LoVo (cell line): ENCODE data around the gene RPE.

Source experiments
- DNase-seq: peaks from one replicate; pipeline ENCODE4 v3.0.0-alpha.2; 2016; ENCODE audit warnings: low spot score

RPE gene

DNA sequence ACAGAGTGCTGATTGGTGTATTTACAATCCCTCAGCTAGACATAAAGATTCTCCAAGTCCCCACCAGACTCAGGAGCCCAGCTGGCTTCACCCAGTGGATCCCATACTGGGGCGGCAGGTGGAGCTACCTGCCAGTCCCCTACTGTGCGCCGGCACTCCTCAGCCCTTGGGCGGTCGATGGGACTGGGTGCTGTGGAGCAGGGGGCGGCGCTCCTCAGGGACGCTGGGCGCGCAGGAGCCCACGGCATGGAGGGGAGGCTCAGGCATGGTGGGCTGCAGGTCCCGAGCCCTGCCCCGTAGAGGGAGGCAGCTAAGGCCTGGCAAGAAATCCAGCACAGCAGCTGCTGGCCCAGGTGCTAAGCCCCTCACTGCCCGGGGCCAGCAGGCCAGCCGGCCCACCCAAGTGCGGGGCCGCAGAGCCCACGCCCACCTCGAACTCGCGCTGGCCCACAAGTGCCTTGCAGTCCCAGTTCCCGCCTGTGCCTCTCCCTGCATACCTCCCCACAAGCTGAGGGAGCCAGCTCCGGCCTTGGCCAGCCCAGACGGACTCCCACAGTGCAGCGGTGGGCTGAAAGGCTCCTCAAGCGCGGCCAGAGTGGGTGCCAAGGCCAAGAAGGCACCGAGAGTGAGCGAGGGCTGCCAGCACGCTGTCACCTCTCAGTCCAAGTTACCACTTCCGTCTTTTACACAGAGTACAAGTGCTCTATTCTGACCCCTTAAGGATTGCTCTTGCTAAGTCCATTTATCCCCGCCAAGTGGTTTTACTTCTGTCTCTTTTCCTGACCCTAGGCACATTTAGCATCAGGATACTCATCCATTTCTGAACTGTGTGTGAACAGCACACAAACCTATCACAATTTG lies 1.7 kb upstream of the RPE start:
- no peak for DNase-seq

DNA sequence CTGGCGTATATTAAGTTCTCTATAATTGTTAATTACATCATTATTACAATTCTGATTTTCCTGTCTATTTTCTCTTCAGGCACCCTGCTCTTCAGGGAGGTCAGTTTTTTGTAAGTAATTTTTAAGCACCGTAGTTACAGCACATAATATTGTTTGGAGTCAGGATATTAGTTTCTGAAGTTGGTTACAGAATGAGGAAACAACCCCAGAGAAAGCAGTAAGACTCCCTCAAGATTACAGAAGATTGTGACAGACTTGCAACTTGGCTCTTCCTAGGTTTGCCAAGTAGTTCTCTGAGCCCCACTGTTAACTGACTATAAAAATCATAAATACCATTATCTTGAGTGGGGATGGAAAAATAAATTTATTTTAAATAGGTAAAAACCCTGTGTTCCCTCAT lies 921 bp downstream of the RPE start:
- no peak for DNase-seq

DNA sequence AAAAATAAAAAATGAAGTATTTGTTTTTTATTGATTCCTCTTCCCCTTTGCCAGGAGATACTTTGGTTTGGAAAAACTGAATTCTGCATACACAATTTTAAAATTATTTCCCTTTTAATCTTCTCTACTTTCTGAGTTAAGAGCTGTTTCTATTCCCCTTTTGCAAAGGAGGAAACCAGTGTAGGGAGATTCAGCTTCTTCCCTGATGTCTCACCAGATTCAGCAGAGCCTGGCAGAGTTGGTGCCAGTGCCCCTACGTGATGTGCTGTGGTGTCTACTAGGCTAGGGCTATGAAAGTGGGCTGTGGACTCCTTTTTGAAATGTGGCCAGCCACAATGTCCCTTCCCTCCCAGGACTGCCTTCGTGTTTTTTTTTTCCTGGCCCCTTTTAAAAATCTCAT lies 2.4 kb downstream of the RPE start:
- DNase-seq = no peak

DNA sequence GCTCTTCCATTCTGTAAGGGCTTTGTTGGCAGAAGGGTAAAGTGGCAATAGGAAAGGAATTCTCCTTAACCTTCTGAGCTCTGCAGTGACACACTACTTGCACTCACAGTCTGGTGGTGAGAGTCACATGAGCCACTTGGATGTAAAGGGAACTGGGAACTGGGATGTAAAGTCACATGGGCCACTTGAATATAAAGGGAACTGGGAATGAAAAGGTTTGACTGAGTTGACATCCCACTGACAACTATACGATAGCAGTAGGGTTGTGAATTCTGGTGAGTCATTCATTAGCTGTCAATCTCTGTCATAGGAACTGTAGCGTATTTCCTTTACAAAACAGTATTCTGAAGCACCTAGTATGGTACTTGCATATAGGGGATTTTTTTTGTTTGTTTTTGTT lies 5.5 kb downstream of the RPE start:
- DNase-seq = no peak

DNA sequence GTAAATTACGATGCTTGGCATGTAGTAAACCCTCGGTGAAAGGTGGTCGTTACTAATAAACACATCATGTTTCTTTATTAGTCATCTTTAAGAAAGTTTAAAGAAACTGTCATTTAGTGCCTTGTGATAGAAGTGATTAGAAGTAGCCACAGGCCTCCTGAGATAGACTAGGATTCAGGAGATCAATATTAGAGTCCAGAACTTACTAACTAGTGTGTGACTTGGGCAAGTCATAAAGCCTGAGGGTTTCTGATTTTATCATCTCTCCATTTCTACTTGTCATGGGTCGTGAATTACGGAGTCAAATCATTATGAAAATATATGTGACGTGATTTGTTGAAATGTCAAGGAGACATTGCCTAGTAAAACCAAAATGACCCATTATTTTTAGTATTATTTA lies 6.7 kb downstream of the RPE start:
- DNase-seq = no peak

DNA sequence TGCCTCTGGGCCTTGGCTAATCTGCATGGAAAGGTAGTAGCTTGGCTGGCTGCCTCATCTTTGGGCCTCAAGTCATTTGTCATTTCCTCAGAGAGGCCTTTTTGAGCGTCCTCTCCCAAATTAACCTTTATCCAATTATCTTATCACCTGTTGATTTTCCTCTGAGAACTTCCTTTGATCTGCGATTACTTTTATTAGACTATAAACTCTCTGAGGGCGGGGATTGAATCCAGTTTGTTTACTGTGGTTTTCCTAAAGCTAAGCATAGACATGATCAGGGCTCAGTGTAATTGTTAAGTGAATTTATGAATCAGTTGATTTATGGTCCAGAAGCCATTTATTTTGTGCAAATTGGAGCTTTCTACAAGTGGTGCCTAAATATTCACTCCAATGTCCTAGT lies 7.5 kb downstream of the RPE start:
- DNase-seq = peak; percentile 4

DNA sequence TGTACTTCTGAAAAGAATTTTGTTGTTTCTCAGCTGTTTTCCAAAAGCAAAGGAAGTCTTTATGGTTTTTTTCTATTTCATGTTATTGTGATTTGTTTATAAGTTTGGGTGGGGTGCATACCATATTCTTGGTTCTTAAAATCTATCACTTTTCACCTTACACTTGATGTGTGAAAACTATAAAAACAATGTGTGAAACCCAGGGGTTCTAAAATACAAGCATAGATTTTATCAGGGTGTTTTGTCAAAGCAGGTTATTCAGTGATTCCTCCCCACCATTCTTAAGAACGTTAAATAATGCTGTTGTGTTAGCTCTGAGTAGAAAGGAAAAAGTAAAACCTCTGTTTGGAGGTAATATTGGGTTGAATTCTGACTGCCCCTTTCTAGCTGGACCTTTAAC lies 17.7 kb downstream of the RPE start:
- no peak for DNase-seq

DNA sequence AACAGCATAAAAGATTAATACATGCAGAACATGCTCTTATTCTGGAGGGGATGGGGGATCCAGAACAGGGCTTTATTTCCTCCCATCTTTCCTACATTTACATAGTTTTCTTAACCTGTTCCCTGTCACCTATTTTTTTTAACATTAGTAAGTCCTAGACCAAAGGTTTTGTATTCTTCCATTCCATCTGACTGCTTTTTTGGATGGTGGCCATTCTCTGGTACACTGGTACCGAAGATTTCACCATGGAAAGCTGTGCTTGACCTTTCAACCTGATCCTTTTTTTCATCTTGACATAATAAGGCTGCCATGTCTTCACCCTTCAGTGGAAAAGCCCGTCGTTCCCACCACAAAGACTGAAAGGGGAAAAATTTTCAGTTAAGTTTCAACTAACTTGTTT lies 20.4 kb downstream of the RPE start:
- DNase-seq = no peak

DNA sequence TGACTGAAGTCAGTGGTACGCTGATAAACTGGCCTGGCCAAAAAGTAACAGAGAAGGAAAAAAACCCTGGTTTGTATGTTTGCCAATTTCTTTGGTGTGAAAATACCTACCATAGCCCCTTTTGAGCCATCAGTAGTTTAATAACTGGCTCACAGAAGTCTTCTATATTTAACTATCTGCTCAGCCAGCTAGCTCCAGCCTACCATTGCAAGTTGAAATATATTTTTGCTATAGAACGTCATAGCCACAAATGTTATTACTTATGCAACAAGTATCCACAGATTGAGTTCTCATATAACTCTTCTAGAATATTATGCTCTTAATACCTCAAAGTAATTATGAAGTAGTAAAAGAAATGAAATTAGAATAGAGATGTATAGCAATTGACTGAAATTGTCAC lies 25.2 kb downstream of the RPE start:
- DNase-seq = no peak

DNA sequence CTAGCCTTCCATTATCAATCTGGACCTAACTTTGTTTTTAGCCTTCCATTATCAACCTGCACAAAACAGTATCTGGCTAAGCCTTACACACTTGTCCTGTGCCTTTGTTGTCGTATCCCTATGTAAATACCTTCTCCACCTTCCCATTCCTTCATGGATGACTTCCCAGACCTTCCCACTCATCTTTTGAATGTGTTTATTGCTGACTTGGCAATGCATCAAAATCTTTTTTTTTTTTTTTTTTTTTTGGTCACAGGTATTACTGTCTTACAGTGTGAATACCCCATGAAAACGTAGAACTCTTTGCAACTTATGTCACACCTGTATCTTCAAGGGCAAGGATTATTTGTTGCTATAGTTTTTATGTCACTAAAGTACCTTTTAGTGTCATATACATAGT lies 25.7 kb downstream of the RPE start:
- DNase-seq = no peak

DNA sequence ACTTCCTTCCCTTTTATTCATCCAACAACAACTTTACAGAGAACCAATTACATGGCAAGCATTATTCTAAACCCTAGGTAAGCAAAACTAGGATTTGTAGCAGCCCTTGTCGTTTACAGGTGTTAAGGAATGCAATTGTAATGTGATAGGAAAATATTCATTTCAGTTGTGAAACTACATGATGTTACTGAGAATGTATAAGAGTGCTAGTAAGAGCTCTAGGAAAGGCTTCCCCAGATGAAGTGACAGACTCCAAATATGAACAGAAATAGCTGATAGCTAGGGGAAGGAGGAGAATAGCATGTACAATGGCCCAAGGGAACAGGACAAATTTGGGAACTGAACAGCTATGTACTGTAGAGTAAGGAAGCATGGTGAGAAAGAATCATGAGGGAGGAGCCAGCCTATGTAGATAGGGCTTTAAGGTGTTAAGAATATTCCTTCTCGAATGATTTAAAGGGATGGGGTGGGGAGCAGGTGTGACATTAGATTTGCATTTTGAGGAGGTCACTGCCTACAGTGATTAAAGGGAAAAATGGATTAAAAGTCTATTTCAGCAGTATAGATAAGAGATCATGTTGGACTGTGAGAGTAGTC lies 31.7 kb downstream of the RPE start:
- DNase-seq = no peak

DNA sequence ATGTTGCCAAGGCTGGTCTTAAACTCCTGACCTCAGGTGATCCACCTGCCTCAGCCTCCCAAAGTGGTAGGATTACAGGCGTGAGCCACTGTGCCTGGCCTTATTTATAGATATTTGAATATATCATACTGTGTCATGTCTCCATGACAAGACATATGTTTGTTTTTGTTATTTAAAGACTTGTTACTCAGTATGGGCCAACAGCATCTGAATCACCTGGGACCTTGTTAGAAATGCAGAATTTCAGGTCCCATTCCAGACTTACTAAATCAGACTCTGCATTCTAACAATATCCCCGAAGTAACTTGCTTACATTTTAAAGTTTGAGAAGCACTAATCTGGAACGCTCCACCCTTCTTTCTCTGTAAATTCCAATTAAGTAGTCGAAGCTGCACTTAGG lies 33.2 kb downstream of the RPE start:
- DNase-seq = no peak

DNA sequence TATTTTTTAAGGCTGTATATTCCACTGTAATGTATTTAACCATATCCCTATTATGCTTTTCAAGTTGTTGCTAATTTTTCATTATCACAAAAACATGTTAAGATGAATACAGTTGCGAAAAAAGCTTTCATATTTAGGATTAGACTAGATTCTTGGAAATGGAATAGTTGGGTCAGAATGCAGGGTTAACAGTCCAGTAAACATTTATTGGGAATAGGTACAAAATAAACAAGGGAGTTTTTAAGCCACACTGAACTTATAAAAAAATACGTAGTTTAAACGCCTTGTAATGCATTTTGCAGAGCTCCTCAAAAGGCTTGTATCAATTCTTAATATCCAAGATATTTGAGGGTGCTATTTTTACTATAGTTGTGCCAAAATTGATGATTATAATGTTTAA lies 35.6 kb downstream of the RPE start:
- no peak for DNase-seq

DNA sequence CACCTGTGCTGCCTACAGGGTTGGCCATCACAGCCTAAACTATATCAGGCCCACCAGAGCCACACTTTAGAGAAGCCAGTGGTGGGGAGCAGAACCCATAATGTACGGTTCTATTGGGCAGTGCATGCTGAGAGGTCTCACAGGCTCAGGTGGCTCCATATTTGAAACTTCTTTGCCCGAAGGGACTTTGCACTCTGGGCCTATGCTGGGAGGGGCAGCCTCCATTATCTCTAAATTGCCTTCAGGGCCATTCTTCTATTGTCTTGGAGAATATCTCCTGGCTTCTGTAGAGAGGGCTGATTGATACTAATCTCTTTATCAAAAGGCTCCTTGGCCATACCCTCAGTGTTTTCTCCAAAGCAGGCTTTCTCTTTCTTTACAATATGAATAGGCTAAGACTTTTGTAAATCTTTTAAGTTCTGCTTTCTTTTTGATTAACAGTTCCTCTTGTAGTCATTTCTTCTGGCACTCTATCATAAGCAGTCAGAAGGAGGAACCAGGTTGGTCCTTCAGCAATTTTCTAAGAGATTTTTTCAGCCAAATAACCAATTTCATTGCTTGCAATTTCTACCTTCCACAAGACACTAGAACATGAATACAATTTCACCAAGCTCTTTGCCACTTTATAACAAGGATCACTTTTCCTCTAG lies 44.5 kb downstream of the RPE start:
- DNase-seq = no peak

DNA sequence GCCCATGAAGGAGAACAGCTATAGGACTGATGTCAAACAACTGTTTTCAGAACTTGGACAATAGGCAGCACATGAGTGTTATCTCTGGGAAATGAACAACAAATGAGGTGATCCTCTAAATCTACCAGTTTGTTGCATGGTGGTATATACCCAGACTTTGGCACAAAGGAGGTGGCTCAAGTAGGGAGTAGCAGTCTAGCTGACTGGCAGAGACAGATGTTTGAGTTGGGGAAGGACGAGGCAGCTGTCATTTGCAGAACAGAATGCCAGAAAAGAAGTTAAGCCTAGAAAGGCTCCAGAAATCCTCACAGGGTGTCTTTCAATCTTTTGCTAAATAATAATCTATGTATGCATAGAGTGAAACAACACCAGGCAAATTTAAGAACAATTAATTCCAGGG lies 47.4 kb downstream of the RPE start:
- no peak for DNase-seq

DNA sequence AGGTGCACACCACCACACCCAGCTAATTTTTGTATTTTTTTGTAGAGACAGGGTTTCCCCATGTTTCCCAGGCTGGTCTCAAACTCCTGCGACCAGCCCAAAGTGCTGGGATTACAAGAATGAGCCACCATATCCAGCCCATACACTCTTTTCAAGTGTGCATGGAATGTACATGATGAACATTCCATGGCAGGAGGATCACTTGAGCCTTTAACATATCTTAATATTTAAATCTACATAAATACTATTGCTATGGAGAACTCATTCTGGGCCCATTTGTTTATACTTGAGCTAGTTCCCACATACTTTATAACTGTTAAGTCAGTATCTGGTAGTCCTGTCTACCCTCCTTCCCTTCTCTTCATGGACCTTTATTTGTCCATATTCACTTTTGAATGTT lies 48.4 kb downstream of the RPE start:
- DNase-seq = no peak

DNA sequence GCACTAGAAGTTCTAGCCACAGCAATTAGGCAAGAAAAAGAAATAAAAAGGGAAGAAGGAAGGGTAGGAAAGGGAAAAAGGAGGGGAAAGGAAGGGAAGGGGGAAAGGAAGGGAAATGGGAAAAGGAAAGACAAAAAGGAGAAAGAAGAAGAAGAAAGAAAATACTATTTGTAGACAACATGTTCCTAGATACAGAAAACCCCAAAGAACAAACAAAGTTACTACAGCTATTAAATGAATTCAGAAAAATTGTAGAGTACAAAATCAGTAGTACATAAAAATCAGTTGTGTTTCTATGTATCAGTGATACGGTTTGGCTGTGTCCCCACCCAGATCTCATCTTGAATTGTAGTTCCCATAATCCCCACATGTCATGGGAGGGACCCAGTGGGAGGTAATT lies 52.3 kb downstream of the RPE start:
- no peak for DNase-seq

DNA sequence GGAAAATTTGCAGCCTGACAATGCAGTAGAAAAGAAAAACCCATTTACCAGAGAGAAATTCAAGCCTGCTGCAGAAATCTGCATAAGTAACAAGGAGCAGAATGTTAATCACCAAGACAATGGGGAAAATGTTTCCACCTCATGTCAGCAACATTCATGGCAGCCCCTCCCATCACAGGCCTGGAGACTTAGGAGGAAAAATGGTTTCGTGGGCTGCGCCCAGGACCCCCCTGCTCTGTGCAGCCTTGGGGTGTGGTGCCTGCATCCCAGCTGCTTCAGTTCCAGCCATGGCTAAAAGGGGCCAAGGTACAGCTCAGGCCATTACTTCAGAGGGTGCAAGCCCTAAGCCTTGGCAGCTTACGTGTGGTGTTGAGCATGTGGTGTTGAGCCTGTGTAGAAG lies 53.4 kb downstream of the RPE start:
- DNase-seq = no peak

DNA sequence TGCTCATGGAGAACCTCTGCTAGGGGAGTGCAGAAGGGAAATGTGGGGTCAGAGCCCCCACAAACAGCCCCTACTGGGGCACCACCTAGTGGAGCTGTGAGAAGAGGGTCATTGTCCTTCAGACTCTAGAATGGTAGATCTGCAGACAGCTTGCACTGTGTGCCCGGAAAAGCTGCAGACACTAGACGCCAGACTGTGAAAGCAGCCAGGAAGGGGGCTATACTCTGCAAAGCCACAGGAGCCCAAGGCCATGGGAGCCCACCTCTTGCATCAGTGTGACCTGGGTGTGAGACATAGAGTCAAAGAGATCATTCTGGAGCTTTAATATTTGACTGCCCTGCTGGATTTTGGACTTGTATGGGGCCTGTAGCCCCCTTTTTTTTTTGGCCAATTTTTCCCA lies 60.9 kb downstream of the RPE start:
- no peak for DNase-seq
